Endothelial cell of umbilical vein (primary cell): ENCODE results near the gene TEC.

ENCODE experiments used
- CTCF ChIP-seq, 2 donors: IDR thresholded peaks; 1 replicate in 1 of 2; 2 replicates in 1 of 2; pipeline ENCODE4 v1.5.1; 2011; ENCODE audit warnings: low read length in 2 of 2, mild to moderate bottlenecking in 2 of 2, moderate library complexity in 2 of 2, control low read depth in 1 of 2, inconsistent platforms in 1 of 2, low read depth in 1 of 2; ENCODE audit not compliant: insufficient read depth in 1 of 2; ENCODE audit errors: extremely low read depth in 1 of 2
- EZH2 ChIP-seq: IDR thresholded peaks from 2 replicates; pipeline ENCODE4 v1.6.1; 2012; ENCODE audit warnings: borderline replicate concordance, low read depth, mild to moderate bottlenecking, moderate library complexity, low read length, inconsistent platforms; ENCODE audit not compliant: severe bottlenecking
- FOS ChIP-seq: IDR thresholded peaks from 2 replicates; pipeline ENCODE4 v1.6.1; 2011; ENCODE audit warnings: mild to moderate bottlenecking, low read length, moderate library complexity, borderline replicate concordance; ENCODE audit not compliant: insufficient read depth
- JUN ChIP-seq: IDR thresholded peaks from 2 replicates; pipeline ENCODE4 v1.6.1; 2011; ENCODE audit warnings: borderline replicate concordance, low read depth; ENCODE audit not compliant: insufficient read length, insufficient read depth
- MYC ChIP-seq: IDR thresholded peaks from one replicate; pipeline ENCODE4 v1.6.1; 2011; ENCODE audit warnings: mild to moderate bottlenecking, low read depth, low read length
- POLR2A ChIP-seq: IDR thresholded peaks from 2 replicates; pipeline ENCODE4 v1.6.1; 2012; ENCODE audit warnings: low read depth, mild to moderate bottlenecking, control low read depth, low read length
- POLR2AphosphoS5 ChIP-seq: IDR thresholded peaks from 2 replicates; pipeline ENCODE4 v1.6.1; 2012; ENCODE audit warnings: low read depth, mild to moderate bottlenecking, control low read depth, low read length, moderate library complexity; ENCODE audit not compliant: insufficient read depth
- TF ChIP-seq, protein P1 (sequence below): IDR thresholded peaks from 2 replicates; pipeline ENCODE4 v1.6.1; 2011; ENCODE audit not compliant: insufficient read depth, insufficient read length

GRCh38 chr4:48157271-48157670 lies 112.4 kb downstream of the TEC start:
- TF ChIP-seq EZH2 = no peak
- TF ChIP-seq CTCF (IDR thresholded peaks at IDR 0.05; ENCODE audit: extremely low read depth in 1 of 2, insufficient read depth in 1 of 2, low read depth in 1 of 2, low read length in 2 of 2) = no peak
- no peak for TF ChIP-seq POLR2A
- TF ChIP-seq JUN = no peak
- TF ChIP-seq, protein P1, sequence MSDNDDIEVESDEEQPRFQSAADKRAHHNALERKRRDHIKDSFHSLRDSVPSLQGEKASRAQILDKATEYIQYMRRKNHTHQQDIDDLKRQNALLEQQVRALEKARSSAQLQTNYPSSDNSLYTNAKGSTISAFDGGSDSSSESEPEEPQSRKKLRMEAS = no peak
- TF ChIP-seq POLR2AphosphoS5 = no peak
- TF ChIP-seq FOS = no peak
- no peak for TF ChIP-seq MYC
